Measurements from ENCODE around the gene CLVS2. TPM values are rescaled to one million over a fixed set of nuclear protein-coding genes. Genes with fewer than 3 reads are reported as not detected.

The CLVS2 gene
- polyA plus RNA-seq, 1 donor (not counting 4 experiments of a cell fraction or from before 2014, with no cell fraction given): not detected

DNA sequence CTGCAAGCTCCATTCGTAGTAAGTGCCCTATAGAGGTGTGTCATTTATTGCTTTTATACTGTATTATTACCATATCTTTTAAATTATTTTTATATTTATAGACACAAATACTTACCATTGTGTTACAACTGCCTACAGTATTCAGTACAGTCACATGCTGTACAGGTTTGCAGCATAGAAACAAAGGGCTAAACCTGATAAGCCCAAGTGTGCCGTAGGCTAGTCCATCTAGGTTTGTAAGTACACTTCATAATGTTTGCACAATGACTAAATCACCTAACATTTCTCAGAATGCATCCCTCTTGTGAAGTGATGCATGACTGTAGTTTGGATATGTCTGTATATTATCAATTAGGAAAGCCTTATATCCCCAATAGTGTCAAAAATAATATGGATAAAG lies 122.8 kb downstream of the CLVS2 start:
- FAIRE-seq (no peak), DNase-seq (ENCODE audit: low read depth, low spot score) (no peak)
- H4K20me1 ChIP-seq (ENCODE audit: control insufficient read depth, extremely low read depth, insufficient read depth, low read length): no peaks in the 10 kb centered on the region
- no peaks in the 10 kb centered on the region for H3K9me3 ChIP-seq (ENCODE audit: control insufficient read depth, low read depth, low read length)
- no peak for TF ChIP-seq EZH2 (IDR thresholded peaks at IDR 0.05; ENCODE audit: low read length)
- TF ChIP-seq, protein P1, sequence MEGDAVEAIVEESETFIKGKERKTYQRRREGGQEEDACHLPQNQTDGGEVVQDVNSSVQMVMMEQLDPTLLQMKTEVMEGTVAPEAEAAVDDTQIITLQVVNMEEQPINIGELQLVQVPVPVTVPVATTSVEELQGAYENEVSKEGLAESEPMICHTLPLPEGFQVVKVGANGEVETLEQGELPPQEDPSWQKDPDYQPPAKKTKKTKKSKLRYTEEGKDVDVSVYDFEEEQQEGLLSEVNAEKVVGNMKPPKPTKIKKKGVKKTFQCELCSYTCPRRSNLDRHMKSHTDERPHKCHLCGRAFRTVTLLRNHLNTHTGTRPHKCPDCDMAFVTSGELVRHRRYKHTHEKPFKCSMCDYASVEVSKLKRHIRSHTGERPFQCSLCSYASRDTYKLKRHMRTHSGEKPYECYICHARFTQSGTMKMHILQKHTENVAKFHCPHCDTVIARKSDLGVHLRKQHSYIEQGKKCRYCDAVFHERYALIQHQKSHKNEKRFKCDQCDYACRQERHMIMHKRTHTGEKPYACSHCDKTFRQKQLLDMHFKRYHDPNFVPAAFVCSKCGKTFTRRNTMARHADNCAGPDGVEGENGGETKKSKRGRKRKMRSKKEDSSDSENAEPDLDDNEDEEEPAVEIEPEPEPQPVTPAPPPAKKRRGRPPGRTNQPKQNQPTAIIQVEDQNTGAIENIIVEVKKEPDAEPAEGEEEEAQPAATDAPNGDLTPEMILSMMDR (optimal IDR thresholded peaks at IDR 0.05 in 1 of 3, IDR thresholded peaks at IDR 0.05 in 1 of 3, conservative IDR thresholded peaks at IDR 0.05 in 1 of 3; ENCODE audit: extremely low read depth in 1 of 3, insufficient read depth in 2 of 3, low read length in 3 of 3): no peak
- dilution Hi-C loops (cut with MboI; ENCODE audit: extremely low pct_ligation_motif_present, low sequenced_read_pairs): no loop called here
- H3K36me3 ChIP-seq (ENCODE audit: control insufficient read depth in 2 of 2, extremely low read depth in 1 of 2, insufficient read depth in 2 of 2, low read length in 2 of 2): no peaks in the 10 kb centered on the region
- no peak overlapping the region for H3K9ac ChIP-seq (ENCODE audit: control insufficient read depth, extremely low read depth, insufficient read depth, low read length)
- no peaks in the 10 kb centered on the region for H3K9me1 ChIP-seq (ENCODE audit: control insufficient read depth, extremely low read depth, insufficient read depth, low read length)
- H3K27me3 ChIP-seq (ENCODE audit: control insufficient read depth, extremely low read depth, insufficient read depth, low read length): no peaks in the 10 kb centered on the region
- no peak overlapping the region for H3K4me3 ChIP-seq (ENCODE audit: control insufficient read depth in 2 of 3, extremely low read depth in 1 of 3, insufficient read depth in 2 of 3, low read depth in 1 of 3, low read length in 3 of 3)
- no peaks in the 10 kb centered on the region for H3K79me2 ChIP-seq (ENCODE audit: control insufficient read depth, insufficient read depth, low read length)
- H3K4me1 ChIP-seq (ENCODE audit: control insufficient read depth, extremely low read depth, insufficient read depth, low read length): no peaks in the 10 kb centered on the region
- no peak overlapping the region for H3K27ac ChIP-seq (ENCODE audit: control insufficient read depth, insufficient read depth, low read length)
- H2AFZ ChIP-seq (ENCODE audit: control insufficient read depth, low read length): no peak overlapping the region
- H3K4me2 ChIP-seq (ENCODE audit: control insufficient read depth, extremely low read depth, insufficient read depth, low read depth, low read length): no peak overlapping the region

Other genes with a start within 250 kb of the CLVS2 start
- gene FABP7, start 216.5 kb upstream of the CLVS2 start, polyA plus RNA-seq: not detected in 3 replicates
- 6.2 to 13.4 TPM (median 10.8 TPM) in 3 replicates for gene SMPDL3A, start 207.0 kb upstream of the CLVS2 start, polyA plus RNA-seq

Measured in keratinocyte (primary cell).